Measurements from ENCODE around the gene INTS2.
"Not testable (repeated sequence)": the region's sequence is repeated elsewhere in the genome, so short reads cannot be mapped to it uniquely, and the experiment has no call there.

The INTS2 gene

DNA sequence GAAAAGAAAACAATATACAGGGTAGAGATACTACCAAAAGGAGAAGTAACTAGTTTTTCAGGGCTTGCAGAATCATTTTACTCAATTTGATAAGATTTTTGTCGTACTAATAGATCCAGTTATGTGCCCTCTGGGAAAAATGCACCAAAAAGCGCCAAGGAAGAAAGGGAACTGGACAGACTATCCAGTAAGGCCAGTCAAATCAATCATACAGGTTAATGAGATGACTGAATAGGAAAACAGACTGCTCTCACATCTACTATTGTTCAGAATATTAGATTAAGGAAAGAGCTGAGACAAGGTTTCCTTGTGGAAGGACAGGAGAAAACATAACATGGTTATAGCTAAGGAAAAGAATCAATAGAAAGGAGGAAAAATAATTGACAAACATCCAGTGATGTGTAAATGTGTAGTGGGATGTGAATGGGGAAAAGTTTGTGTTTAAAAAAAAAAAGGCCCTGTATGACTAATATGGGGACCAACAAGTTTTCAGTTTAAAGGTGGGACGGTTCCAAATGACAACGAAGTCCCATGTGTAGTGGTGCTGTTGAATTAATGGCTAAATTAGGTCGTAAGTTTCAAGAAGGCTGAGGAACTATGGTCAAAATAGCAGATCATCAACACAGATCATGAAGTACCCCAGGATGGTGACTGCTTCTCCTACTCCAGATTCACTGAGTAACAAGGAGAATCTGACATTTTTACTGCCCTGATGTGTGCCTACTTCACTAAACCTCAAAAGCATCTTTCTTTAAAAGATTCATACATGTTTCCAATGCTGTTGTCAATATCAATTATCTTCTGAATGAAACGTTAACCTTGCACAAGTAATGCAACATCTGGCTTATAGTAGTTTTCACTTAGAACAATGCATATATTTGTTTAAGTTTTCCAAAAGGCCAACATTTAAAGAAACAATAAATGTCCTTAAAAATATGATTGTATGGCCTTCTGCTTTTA is 105.2 kb downstream of the INTS2 start:
- DNase-seq = no peak

GRCh38 chr17:61821655-61822054 is 106.1 kb downstream of the INTS2 start:
- DNase-seq = no peak

DNA sequence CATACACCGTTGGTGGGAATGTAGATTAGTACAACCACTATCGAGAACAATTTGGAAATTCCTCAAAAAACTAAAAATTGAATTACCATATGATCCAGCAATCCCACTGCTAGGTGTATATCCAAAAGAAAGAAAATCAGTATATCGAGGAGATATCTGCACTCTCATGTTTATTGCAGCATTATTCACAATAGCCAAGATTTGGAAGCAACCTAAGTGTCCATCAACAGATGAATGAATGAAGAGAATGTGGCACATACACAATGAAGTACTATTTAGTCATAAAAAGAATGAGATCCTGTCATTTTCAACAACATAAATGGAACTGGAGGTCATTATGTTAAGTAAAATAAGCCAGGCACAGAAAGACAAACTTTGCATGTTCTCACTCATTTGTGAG is 108.5 kb downstream of the INTS2 start:
- DNase-seq = not testable (repeated sequence)

DNA sequence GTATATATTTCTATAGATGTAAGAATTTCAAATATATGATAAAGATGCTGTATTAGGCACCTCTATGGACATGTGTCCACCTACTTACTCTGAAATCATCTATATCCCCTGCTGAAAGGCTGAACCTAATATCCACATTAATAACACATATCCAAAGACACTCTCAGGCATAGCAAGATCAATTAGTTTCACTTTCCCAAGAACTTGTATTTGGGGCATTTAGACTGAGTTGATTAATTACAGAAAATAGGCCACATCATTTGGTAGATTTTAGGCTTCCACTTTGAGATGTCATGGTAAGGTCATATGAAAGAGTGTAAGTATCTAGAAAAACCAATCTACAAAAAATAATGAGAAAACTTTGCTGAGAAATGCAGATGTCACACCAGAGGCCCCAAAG is 109.6 kb downstream of the INTS2 start:
- DNase-seq = no peak

DNA sequence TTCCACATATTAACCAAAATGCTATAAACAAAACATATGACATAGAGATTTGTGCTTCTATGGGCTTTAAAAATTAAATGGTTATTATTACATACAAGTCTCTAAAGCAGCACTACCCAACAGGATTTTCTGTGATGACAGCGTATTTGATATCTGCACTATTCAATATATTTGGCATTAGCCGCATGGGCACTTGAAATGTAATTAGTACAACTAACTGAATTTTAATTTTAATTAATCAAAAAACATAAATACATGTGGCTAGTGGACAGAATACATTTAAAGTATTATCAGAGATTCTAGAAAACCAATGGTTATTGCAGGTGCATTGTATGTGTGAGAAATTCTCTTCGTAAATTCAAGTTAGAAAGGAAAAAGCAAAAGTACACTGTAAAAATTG is 110.3 kb downstream of the INTS2 start:
- no peak for DNase-seq

DNA sequence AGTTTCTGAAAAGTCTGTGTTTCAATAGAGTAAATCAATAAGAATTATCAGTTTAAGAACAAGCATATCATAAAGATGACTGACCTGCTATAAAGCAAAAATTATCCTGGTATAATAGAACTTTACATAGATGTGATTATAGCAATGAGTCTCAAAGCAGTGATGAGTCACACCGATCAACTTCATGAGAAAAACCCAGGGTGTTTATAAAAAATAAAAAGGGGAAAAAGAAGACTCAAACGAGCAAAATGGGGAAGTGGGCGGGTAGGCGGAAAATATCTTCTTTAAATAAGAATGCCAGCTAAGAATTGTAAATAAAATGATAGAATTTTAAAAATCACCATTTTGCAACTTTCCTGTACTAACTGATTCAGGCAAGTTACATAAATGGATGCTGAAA is 111.2 kb downstream of the INTS2 start:
- peak in 1 of 56 donors; percentile 2 for DNase-seq

DNA sequence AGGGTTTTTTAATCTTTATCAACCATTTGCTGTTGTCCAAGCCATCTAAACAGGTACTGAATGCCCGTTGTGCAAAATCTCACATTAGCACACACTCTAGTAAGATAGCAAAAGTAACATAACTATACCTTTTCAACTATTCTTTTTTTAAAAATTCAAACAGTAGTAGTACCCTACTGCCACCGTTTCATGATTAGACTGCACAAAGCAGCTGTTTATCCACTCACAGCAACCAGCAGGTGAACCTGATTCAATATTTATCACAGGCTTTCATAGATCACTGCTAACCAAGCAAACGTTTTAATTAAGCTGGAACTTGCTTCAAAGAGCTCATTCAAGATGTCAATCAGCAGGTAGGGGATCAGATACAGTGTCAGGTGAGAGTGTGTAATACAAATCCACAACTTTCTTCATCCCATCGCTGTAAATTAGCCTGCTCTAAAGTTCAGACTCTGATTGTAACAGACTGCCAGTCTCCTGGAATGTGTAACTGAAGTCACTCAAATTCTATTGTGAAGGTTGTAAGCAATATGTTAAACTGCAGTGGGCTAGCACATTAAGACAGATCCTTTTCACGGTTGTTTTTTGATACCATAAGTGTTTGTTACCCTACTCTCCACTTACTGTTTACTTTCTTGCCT is 111.8 kb downstream of the INTS2 start:
- no peak for DNase-seq
